Natural killer cell (primary cell): Measurements from ENCODE around the gene HNRNPU. TPM values are rescaled to one million over a fixed set of nuclear protein-coding genes. Genes with fewer than 3 reads are reported as not detected.

Experiments used
- ATAC-seq, 3 donors: fragments of 150-1000 bp in 2 of 3; fragments of 200-7000 bp in 1 of 3; cut with Tn5 transposase; 1 replicate in 1 of 3; 2 replicates in 2 of 3; pipeline ENCODE4 v1.10.0; 2021; ENCODE audit warnings: mild to moderate bottlenecking in 2 of 3, moderate library complexity in 2 of 3
- DNase-seq, 2 donors: peaks; one replicate each; pipeline versions ENCODE4 v3.0.0 to v3.0.0-alpha.2; 2013 to 2021; ENCODE audit warnings: mixed read lengths in 1 of 2
- H3K27ac ChIP-seq: one replicate; pipeline ENCODE4 v1.5.1; 2013; ENCODE audit warnings: mild to moderate bottlenecking, low read length
- H3K27me3 ChIP-seq: one replicate; pipeline ENCODE4 v1.6.1; 2013; ENCODE audit warnings: low read length; ENCODE audit not compliant: control insufficient read depth, insufficient read depth
- H3K36me3 ChIP-seq: one replicate; pipeline ENCODE4 v1.6.1; 2013; ENCODE audit warnings: low read length; ENCODE audit not compliant: control insufficient read depth, insufficient read depth
- H3K4me1 ChIP-seq: one replicate; pipeline ENCODE4 v1.6.1; 2013; ENCODE audit warnings: low read length; ENCODE audit not compliant: control insufficient read depth, insufficient read depth
- H3K4me3 ChIP-seq: one replicate; pipeline ENCODE4 v1.5.1; 2013; ENCODE audit warnings: low read length
- H3K9me3 ChIP-seq: one replicate; pipeline ENCODE4 v1.6.1; 2013; ENCODE audit warnings: low read length; ENCODE audit not compliant: control insufficient read depth, insufficient read depth
- H3K27ac Mint-ChIP-seq, 2 donors: one replicate each; pipeline ENCODE4 v1.8.0; 2022; ENCODE audit warnings: mild to moderate bottlenecking in 2 of 2, mixed read lengths in 2 of 2, moderate library complexity in 1 of 2
- H3K27me3 Mint-ChIP-seq, 2 donors: one replicate each; pipeline ENCODE4 v1.8.0; 2022; ENCODE audit warnings: low read depth in 2 of 2, mixed read lengths in 2 of 2
- H3K36me3 Mint-ChIP-seq: one replicate; pipeline ENCODE4 v1.8.0; 2022; ENCODE audit warnings: mixed read lengths
- H3K4me1 Mint-ChIP-seq, 2 donors: one replicate each; pipeline ENCODE4 v1.8.0; 2022; ENCODE audit warnings: mixed read lengths in 2 of 2
- H3K4me3 Mint-ChIP-seq: one replicate; pipeline ENCODE4 v1.8.0; 2022; ENCODE audit warnings: mild to moderate bottlenecking, moderate library complexity, mixed read lengths
- H3K9me3 Mint-ChIP-seq, 2 donors: one replicate each; pipeline ENCODE4 v1.8.0; 2022; ENCODE audit warnings: mixed read lengths in 2 of 2
- CTCF ChIP-seq: fragments of 200-600 bp; IDR thresholded peaks from one replicate; pipeline ENCODE4 v1.8.0; 2022; ENCODE audit warnings: antibody characterized with exemption
- WGBS: methylation state at CpG from one replicate; pipeline ENCODE4 v1.1.7; 2013; ENCODE audit warnings: missing lambda C conversion rate; ENCODE audit not compliant: insufficient coverage; 5-methylcytosine and 5-hydroxymethylcytosine counted together
- intact Hi-C: fragments of 100-400 bp; cut with micrococcal nuclease; formaldehyde crosslinking; loops from one replicate; pipeline ENCODE4 v1.14.2; 2022
- total RNA-seq, 4 donors: library from RNA; stranded (reverse); fragments of 120-200 nt in 1 of 4; gene quantifications; one replicate each; pipeline versions ENCODE4 v1.2.3 to v1.2.4, GENCODE V29; 2013 to 2022

HNRNPU gene
- total RNA-seq, 3 donors from 2014 or later (not counting 1 experiment from before 2014, with no cell fraction given) = 467 to 603 (median 504) TPM

- no peaks in the 10 kb centered on the region for H3K36me3 Mint-ChIP-seq
- H3K4me3 Mint-ChIP-seq = no peak overlapping the region
- H3K36me3 ChIP-seq = no peaks in the 10 kb centered on the region
- H3K27ac ChIP-seq = no peak overlapping the region
- no peak for DNase-seq
- no peaks in the 10 kb centered on the region for H3K4me1 Mint-ChIP-seq
- no peaks in the 10 kb centered on the region for H3K9me3 ChIP-seq
- H3K27ac Mint-ChIP-seq = no peak overlapping the region
- intact Hi-C loops = no loop called here
- H3K4me1 ChIP-seq = no peaks in the 10 kb centered on the region
- H3K4me3 ChIP-seq = no peak overlapping the region
- no peaks in the 10 kb centered on the region for H3K9me3 Mint-ChIP-seq
- H3K27me3 Mint-ChIP-seq = peaks cover 0 to 3% of the 10 kb centered on the region in 2 donors
- no peak for ATAC-seq
- no peaks in the 10 kb centered on the region for H3K27me3 ChIP-seq
- TF ChIP-seq CTCF = no peak
Measured at GRCh38 chr1:244807138-244807537, 57.2 kb downstream of the HNRNPU start.

GRCh38 chr1:244804841-244805240 lies 59.5 kb downstream of the HNRNPU start:
- no peaks in the 10 kb centered on the region for H3K9me3 Mint-ChIP-seq
- Histone ChIP-seq H3K4me3 (no peak overlapping the region), H3K27ac (no peak overlapping the region), H3K36me3 (no peaks in the 10 kb centered on the region), H3K4me1 (no peaks in the 10 kb centered on the region), H3K27me3 (no peaks in the 10 kb centered on the region), H3K9me3 (no peaks in the 10 kb centered on the region)
- peaks cover 3 to 6% of the 10 kb centered on the region in 2 donors for H3K27me3 Mint-ChIP-seq
- no peaks in the 10 kb centered on the region for H3K36me3 Mint-ChIP-seq
- intact Hi-C loops = no loop called here
- H3K27ac Mint-ChIP-seq = no peak overlapping the region
- peaks cover 0 to 4% of the 10 kb centered on the region in 2 donors for H3K4me1 Mint-ChIP-seq
- no peak for ATAC-seq
- no peak for DNase-seq
- no peak overlapping the region for H3K4me3 Mint-ChIP-seq
- TF ChIP-seq CTCF = no peak
- WGBS = 93% methylated on average over 8 of the region's 8 CpGs

GRCh38 chr1:244802556-244803239 lies 61.6 kb downstream of the HNRNPU start:
- ATAC-seq = no peak
- TF ChIP-seq CTCF = no peak
- peaks cover 0 to 6% of the 10 kb centered on the region in 2 donors for H3K27me3 Mint-ChIP-seq
- no peaks in the 10 kb centered on the region for H3K9me3 ChIP-seq
- no peaks in the 10 kb centered on the region for H3K27me3 ChIP-seq
- DNase-seq = no peak
- H3K4me1 ChIP-seq = no peaks in the 10 kb centered on the region
- no peaks in the 10 kb centered on the region for H3K36me3 Mint-ChIP-seq
- WGBS = 89% methylated on average over 15 of the region's 16 CpGs
- no peak overlapping the region for H3K4me3 Mint-ChIP-seq
- no peaks in the 10 kb centered on the region for H3K36me3 ChIP-seq
- intact Hi-C loops = no loop called here
- H3K27ac Mint-ChIP-seq = no peak overlapping the region
- no peak overlapping the region for H3K27ac ChIP-seq
- no peak overlapping the region for H3K4me3 ChIP-seq
- peaks cover 0 to 4% of the 10 kb centered on the region in 2 donors for H3K4me1 Mint-ChIP-seq
- H3K9me3 Mint-ChIP-seq = no peaks in the 10 kb centered on the region

- no peak for TF ChIP-seq CTCF
- no peaks in the 10 kb centered on the region for H3K36me3 Mint-ChIP-seq
- intact Hi-C loops = no loop called here
- DNase-seq (no peak), ATAC-seq (no peak)
- Histone ChIP-seq H3K36me3 (no peaks in the 10 kb centered on the region), H3K4me1 (no peaks in the 10 kb centered on the region), H3K4me3 (no peak overlapping the region), H3K27me3 (no peaks in the 10 kb centered on the region), H3K9me3 (no peaks in the 10 kb centered on the region), H3K27ac (no peak overlapping the region)
- H3K4me1 Mint-ChIP-seq = peaks cover 0 to 4% of the 10 kb centered on the region in 2 donors
- H3K27me3 Mint-ChIP-seq = peaks cover 0 to 6% of the 10 kb centered on the region in 2 donors
- 66% methylated on average over 13 of the region's 14 CpGs for WGBS
- H3K9me3 Mint-ChIP-seq = no peaks in the 10 kb centered on the region
- no peak overlapping the region for H3K27ac Mint-ChIP-seq
- H3K4me3 Mint-ChIP-seq = no peak overlapping the region
Measured at GRCh38 chr1:244802041-244802440, 62.3 kb downstream of the HNRNPU start.
